Immature natural killer cell (primary cell): ENCODE measurements around the gene BBX. TPM values are rescaled to one million over a fixed set of nuclear protein-coding genes. Genes with fewer than 3 reads are reported as not detected.

Experiments used
- DNase-seq, 3 donors: peaks; one replicate each; pipeline ENCODE4 v3.0.0; 2022; ENCODE audit warnings: mixed read lengths in 1 of 3
- H3K27ac Mint-ChIP-seq, 6 donors: one replicate each; pipeline ENCODE4 v1.8.0; 2020; ENCODE audit warnings: mixed read lengths in 6 of 6, mild to moderate bottlenecking in 5 of 6, inconsistent platforms in 4 of 6, moderate library complexity in 3 of 6
- H3K27me3 Mint-ChIP-seq, 3 donors: one replicate each; pipeline ENCODE4 v1.8.0; 2020 to 2021; ENCODE audit warnings: low read depth in 3 of 3, mild to moderate bottlenecking in 3 of 3, mixed read lengths in 3 of 3, moderate library complexity in 3 of 3, inconsistent platforms in 1 of 3
- H3K36me3 Mint-ChIP-seq, 3 donors: one replicate each; pipeline ENCODE4 v1.8.0; 2020; ENCODE audit warnings: mixed read lengths in 3 of 3, inconsistent platforms in 2 of 3, mild to moderate bottlenecking in 2 of 3
- H3K4me1 Mint-ChIP-seq, 2 donors: one replicate each; pipeline ENCODE4 v1.8.0; 2020; ENCODE audit warnings: inconsistent platforms in 2 of 2, mild to moderate bottlenecking in 2 of 2, mixed read lengths in 2 of 2, moderate library complexity in 1 of 2
- H3K4me3 Mint-ChIP-seq, 5 donors: one replicate each; pipeline ENCODE4 v1.8.0; 2020; ENCODE audit warnings: mild to moderate bottlenecking in 5 of 5, mixed read lengths in 5 of 5, inconsistent platforms in 3 of 5, moderate library complexity in 3 of 5
- H3K9me3 Mint-ChIP-seq, 6 donors: one replicate each; pipeline ENCODE4 v1.8.0; 2020; ENCODE audit warnings: mild to moderate bottlenecking in 6 of 6, mixed read lengths in 6 of 6, inconsistent platforms in 4 of 6, moderate library complexity in 3 of 6
- polyA plus RNA-seq, 3 donors: library from polyadenylated mRNA; unstranded; fragments of 300-500 nt; fragmentation: Illumina TruSeq; gene quantifications; one replicate each; pipeline ENCODE4 v1.2.3, GENCODE V29; 2021

Gene BBX
- polyA plus RNA-seq, 3 donors from 2014 or later, result 54.5 to 104 (median 56.4) TPM

DNA sequence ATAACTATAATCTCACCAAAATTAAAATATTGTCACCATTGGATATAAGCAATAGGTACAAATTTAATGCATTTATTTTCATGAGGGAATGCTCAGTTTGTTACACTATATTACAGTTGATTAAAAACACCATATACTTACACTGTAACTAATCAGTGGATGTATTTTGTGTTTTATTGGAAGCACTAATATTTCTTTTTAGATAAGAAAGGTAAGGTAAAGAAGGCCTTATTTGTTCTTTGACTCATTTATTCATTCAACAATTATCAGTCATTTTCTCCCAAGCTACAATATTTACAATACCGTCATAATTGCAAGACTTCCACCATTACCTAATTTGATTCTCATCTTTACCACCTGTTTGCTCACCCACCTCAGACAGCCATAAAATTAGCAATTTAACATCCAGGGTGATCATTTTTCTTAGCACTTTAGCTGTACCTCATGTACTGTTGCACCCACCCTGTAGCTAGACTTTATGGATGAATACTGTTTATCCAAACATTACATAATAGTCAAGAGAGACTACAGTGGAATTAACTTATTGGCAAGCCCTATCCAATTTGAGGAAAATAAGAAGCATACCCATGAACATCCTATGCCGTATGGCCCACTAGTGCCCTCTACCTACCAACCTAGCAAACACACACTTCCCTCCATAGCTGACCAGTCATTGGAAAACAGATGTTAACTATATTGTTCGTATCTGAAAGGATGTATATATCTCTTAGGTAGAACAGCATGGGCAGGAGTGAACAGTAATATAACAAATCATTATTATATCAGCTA lies 229.6 kb downstream of the BBX start:
- DNase-seq, result no peak
- H3K4me3 Mint-ChIP-seq, result no peak overlapping the region
- no peaks in the 10 kb centered on the region for H3K27me3 Mint-ChIP-seq
- no peak overlapping the region for H3K27ac Mint-ChIP-seq
- no peaks in the 10 kb centered on the region for H3K4me1 Mint-ChIP-seq
- no peaks in the 10 kb centered on the region for H3K9me3 Mint-ChIP-seq
- peaks cover 0 to 22% (median 7%) of the 10 kb centered on the region in 3 donors for H3K36me3 Mint-ChIP-seq

DNA sequence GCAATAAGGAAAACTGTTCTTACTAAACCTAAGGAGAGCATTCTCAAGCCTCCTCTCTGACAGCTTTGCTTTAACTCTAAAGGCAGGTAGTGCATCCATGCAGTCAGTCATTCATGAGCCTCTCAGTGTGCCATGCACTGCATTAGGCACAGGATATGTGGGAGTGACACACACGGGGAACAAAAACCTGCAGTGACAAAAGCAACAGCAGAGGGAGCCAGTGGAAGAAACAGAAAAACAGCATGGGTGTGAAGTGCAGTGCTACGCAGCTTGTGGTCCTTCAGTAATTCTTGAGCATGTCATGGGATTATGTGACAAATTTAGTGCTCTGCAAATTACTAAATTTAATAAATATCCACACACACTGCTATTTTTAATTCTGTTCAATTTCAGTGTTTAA lies 230.7 kb downstream of the BBX start:
- H3K4me3 Mint-ChIP-seq, result no peak overlapping the region
- no peak for DNase-seq
- H3K27me3 Mint-ChIP-seq, result no peaks in the 10 kb centered on the region
- no peak overlapping the region for H3K27ac Mint-ChIP-seq
- H3K36me3 Mint-ChIP-seq, result peaks cover 0 to 26% (median 12%) of the 10 kb centered on the region in 3 donors
- no peaks in the 10 kb centered on the region for H3K9me3 Mint-ChIP-seq
- no peaks in the 10 kb centered on the region for H3K4me1 Mint-ChIP-seq

DNA sequence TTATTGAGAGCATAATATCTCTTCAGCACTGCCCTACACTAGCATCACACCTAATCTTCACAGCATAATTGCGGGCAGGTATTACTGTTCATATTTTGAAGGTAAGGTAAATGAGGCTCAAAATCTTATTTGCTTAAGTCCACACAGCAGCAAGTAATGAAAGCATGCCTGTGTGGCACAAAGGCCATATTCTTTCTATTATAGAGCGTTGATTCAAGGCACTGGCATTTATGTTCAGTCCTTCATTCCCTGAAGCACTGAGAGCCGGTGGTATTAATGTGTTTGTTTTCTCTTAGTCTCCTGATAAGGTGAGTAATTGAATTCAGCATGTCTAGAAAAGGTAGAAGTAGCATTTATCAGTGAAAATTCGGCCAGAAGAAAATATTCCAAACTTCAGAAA lies 231.2 kb downstream of the BBX start:
- H3K27me3 Mint-ChIP-seq, result no peaks in the 10 kb centered on the region
- H3K9me3 Mint-ChIP-seq, result no peaks in the 10 kb centered on the region
- peaks cover 0 to 26% (median 12%) of the 10 kb centered on the region in 3 donors for H3K36me3 Mint-ChIP-seq
- H3K4me3 Mint-ChIP-seq, result no peak overlapping the region
- H3K27ac Mint-ChIP-seq, result no peak overlapping the region
- no peaks in the 10 kb centered on the region for H3K4me1 Mint-ChIP-seq
- no peak for DNase-seq

DNA sequence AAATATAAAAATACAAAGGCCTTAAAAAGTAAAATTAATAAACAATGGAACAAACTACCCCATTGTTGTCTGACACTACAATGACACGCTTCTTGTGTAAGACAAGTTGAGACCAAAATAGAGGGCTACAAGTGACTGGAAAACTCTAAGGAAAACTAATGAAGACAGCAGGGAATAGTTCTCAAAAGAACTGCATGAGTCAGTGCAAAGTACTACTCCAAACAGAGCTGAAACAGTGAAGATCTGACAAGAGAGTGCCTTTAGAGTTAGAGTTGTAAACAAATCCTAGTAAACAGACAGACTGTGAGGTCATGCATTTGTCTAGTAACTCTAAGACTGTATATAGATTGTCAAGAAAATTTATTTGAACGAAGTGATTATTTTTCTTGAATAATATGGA lies 233.9 kb downstream of the BBX start:
- DNase-seq, result no peak
- no peaks in the 10 kb centered on the region for H3K4me1 Mint-ChIP-seq
- no peaks in the 10 kb centered on the region for H3K9me3 Mint-ChIP-seq
- H3K27ac Mint-ChIP-seq, result no peak overlapping the region
- H3K36me3 Mint-ChIP-seq, result peaks cover 4 to 16% (median 12%) of the 10 kb centered on the region in 3 donors
- H3K4me3 Mint-ChIP-seq, result no peak overlapping the region
- H3K27me3 Mint-ChIP-seq, result peaks cover 2% of the 10 kb centered on the region in 3 donors

DNA sequence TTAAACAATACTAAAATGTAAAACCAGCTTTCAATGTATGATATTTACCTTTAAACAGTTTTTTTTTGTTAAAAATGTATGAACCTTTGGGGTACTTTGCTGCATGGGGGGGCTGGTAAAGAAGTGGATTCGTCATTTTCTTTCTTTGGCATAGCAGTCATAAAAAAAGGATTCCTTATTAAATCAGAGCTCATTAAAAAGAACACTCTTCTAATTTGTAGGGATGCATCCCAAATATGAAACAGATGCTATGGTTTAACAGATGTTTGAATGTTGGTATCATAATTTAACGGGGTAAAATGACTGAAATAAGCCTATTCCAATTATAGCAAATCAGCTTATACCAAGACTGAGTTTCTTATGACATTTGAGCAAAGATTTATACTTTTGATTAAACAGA lies 234.4 kb downstream of the BBX start:
- Mint-ChIP-seq H3K36me3 (peaks cover 4 to 15% (median 12%) of the 10 kb centered on the region in 3 donors), H3K9me3 (no peaks in the 10 kb centered on the region), H3K4me1 (no peaks in the 10 kb centered on the region), H3K27ac (no peak overlapping the region), H3K27me3 (peaks cover 2% of the 10 kb centered on the region in 3 donors), H3K4me3 (no peak overlapping the region)
- no peak for DNase-seq

DNA sequence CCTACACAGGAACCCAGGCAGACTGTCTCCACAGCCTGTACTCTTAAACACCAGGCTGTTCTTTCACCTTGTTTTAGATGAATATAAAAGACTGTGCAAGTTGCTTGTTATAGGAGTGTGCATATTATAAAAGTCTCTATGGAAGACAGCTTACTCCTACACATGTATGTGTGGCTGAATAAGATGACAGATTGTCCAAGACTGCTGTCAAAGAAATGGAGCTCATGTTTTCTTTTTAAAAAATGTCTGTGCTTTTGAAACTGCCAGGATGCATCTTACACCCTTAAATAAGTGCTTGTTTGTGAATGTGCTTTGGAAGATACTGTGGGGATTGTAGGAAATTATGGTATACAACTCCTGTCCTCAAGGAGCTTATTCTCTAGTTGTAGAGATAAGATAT lies 237.4 kb downstream of the BBX start:
- Mint-ChIP-seq H3K27me3 (peaks cover 2% of the 10 kb centered on the region in 3 donors), H3K27ac (no peak overlapping the region), H3K9me3 (no peaks in the 10 kb centered on the region), H3K4me1 (no peaks in the 10 kb centered on the region), H3K36me3 (peaks cover 12 to 16% (median 16%) of the 10 kb centered on the region in 3 donors), H3K4me3 (no peak overlapping the region)
- DNase-seq, result no peak

DNA sequence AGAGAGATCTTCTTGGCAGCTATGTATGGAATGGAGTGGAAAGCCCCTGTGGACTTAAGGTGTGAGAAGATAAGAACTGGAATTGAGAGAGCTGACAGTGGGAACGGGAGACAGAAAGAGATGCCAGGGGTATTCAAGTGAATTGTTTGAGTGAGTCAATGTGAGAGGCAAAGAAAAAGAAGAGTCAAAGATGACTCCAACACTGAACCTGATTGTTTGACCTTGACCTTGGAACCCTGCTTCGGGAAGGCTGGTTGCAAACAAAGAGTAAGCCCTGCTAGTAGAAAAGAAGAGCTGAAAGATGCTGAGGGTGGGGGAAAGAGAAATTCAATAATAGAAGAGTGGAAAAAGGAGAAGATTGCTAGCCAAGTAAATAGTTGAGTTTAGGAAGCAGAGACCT lies 238.6 kb downstream of the BBX start:
- no peak overlapping the region for H3K4me3 Mint-ChIP-seq
- H3K27me3 Mint-ChIP-seq, result peaks cover 2% of the 10 kb centered on the region in 3 donors
- H3K36me3 Mint-ChIP-seq, result peaks cover 19 to 24% (median 20%) of the 10 kb centered on the region in 3 donors
- H3K27ac Mint-ChIP-seq, result no peak overlapping the region
- DNase-seq, result no peak
- no peaks in the 10 kb centered on the region for H3K4me1 Mint-ChIP-seq
- H3K9me3 Mint-ChIP-seq, result no peaks in the 10 kb centered on the region

DNA sequence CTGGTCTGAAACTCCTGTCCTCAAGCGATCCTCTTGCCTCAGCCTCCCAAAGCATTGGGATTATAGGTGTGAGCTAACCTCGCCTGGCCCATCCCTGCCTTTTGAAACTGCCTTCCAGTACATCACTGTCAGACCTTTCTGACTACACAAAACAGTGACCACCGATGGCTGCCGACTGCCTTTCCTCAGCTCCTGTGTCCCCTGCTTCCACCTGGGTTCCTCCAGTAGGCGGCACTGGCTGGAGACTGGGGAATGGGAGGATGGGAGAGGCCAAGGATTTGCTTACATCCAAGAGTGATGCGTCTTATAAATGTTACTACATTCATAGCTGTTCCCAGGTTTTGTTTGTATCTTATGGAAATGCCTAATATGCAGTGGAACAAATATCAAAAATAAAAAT lies 242.8 kb downstream of the BBX start:
- no peaks in the 10 kb centered on the region for H3K9me3 Mint-ChIP-seq
- no peak overlapping the region for H3K4me3 Mint-ChIP-seq
- H3K36me3 Mint-ChIP-seq, result peaks cover 11 to 25% (median 22%) of the 10 kb centered on the region in 3 donors
- H3K27me3 Mint-ChIP-seq, result peaks cover 2 to 3% (median 3%) of the 10 kb centered on the region in 3 donors
- no peaks in the 10 kb centered on the region for H3K4me1 Mint-ChIP-seq
- no peak for DNase-seq
- no peak overlapping the region for H3K27ac Mint-ChIP-seq

DNA sequence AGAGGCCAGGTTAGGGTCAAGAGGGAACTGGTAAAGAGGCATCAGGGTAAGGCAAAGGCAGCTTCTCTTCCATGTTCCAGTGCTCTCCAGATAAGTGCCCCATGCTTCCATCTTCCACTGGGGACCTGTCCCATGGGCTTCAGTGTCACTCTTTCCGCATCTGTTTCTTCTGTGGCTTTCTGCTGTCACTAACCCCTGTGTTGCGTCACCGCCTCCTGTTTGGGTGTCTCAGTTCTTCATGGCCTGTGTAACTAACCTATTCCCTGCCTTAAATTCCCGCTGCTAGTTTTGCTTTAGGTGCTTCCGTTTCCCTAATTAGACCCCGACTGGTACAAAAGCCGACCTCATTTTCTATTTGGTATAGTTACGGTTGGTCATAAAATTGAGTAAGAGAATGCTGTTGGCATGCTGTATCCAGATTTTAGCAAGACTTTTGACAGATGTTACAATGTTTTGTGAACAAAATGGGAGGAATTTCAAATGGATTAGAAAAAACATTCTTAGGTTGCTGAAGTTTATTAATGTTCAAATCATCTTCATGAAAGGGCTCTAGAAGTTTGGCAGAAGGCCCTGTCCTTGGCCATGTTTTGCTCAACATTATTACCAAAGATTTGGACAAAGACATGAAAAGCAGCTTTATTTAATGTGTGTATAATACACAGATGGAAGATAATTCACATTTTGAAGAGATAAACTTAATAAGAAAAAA lies 245.3 kb downstream of the BBX start:
- H3K4me1 Mint-ChIP-seq, result no peaks in the 10 kb centered on the region
- H3K27ac Mint-ChIP-seq, result no peak overlapping the region
- peaks cover 19 to 30% (median 27%) of the 10 kb centered on the region in 3 donors for H3K36me3 Mint-ChIP-seq
- no peak overlapping the region for H3K4me3 Mint-ChIP-seq
- no peaks in the 10 kb centered on the region for H3K9me3 Mint-ChIP-seq
- H3K27me3 Mint-ChIP-seq, result peaks cover 0 to 2% (median 1%) of the 10 kb centered on the region in 3 donors
- DNase-seq, result no peak

DNA sequence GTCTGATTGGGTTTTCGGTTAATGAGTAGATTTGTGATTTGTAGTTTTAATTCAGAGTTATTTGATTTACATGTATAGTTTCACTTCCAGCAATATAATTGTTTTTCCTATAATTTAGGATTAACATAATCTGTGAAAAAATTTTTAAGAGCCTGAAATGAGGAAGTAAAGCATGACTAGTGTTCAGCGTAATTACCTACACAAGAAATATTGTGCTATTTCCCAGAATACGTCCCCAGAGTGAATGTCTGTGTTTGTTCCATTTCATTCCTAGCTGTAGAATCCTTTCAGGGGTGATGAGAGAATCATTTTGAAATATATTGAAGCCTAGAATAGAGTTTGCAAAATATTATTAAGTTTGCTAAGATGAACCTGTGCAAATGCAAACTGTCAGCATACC lies 247.1 kb downstream of the BBX start:
- H3K4me3 Mint-ChIP-seq, result no peak overlapping the region
- H3K36me3 Mint-ChIP-seq, result peaks cover 23 to 40% (median 23%) of the 10 kb centered on the region in 3 donors
- H3K27me3 Mint-ChIP-seq, result peaks cover 0 to 2% (median 1%) of the 10 kb centered on the region in 3 donors
- H3K9me3 Mint-ChIP-seq, result no peaks in the 10 kb centered on the region
- no peak for DNase-seq
- H3K27ac Mint-ChIP-seq, result no peak overlapping the region
- no peaks in the 10 kb centered on the region for H3K4me1 Mint-ChIP-seq

DNA sequence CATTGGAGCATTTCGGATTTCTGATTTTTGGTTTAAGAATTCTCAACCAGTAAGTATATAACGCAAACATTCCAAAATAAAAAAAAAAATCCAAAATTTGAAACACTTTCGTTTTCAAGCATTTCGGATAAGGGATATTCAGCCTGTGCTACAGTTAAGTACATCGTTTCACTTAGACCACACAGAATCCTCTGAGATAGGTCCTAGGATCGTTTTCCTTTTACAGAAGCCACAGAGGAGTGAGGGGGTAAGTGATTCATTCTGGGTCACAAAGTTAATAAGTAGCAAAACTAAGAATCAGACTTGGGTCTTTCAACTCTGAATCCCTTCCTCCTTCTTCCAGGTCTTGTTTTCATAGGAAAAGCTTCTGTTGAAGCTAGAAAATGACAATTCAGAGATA lies 249.3 kb downstream of the BBX start:
- no peak for DNase-seq
- Mint-ChIP-seq H3K27me3 (peaks cover 0 to 2% (median 1%) of the 10 kb centered on the region in 3 donors), H3K27ac (no peak overlapping the region), H3K4me1 (no peaks in the 10 kb centered on the region), H3K36me3 (peaks cover 12 to 22% (median 13%) of the 10 kb centered on the region in 3 donors), H3K9me3 (no peaks in the 10 kb centered on the region), H3K4me3 (no peak overlapping the region)

DNA sequence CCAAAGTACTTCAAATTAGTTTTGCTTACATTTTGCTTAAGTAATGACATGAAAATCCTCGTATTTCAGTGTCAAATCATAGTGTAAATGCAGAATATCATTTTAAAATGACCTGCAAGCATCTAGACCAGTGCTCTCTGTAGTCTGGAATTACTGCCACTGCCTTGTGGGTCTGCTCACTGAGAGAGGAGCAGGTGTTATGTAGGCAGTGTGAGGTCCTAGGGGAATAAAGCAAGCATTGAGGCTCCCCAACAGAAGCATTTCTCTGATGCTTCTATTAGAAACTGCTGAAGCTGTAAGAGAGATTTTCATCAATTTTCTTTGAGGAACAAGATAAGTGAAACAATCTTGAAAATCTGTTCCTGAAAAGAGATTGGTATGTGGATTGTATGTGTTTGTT lies 253.2 kb downstream of the BBX start:
- H3K36me3 Mint-ChIP-seq, result peaks cover 31 to 42% (median 33%) of the 10 kb centered on the region in 3 donors
- H3K27ac Mint-ChIP-seq, result no peak overlapping the region
- no peak overlapping the region for H3K4me3 Mint-ChIP-seq
- no peaks in the 10 kb centered on the region for H3K9me3 Mint-ChIP-seq
- H3K27me3 Mint-ChIP-seq, result no peaks in the 10 kb centered on the region
- no peaks in the 10 kb centered on the region for H3K4me1 Mint-ChIP-seq
- DNase-seq, result no peak

DNA sequence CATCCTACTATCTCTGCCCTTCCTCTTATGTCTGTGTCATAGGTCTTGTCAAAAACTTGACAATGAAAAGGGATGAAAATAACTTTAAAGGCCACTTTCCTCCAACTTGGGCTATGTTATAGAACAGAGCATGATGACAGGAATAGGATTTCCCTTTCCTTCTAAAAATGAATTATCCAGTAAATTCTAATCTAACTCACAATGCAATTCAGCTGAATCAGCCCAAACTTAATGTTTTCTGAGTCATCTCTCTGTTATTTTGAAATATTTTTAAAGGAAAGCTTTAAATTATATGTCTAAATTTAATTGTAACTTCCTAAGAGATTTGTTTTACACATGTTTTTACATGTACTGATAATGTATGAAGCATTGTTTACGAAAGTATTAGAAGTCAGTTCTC lies 258.5 kb downstream of the BBX start:
- H3K27ac Mint-ChIP-seq, result no peak overlapping the region
- peaks cover 32 to 63% (median 50%) of the 10 kb centered on the region in 3 donors for H3K36me3 Mint-ChIP-seq
- no peaks in the 10 kb centered on the region for H3K9me3 Mint-ChIP-seq

DNA sequence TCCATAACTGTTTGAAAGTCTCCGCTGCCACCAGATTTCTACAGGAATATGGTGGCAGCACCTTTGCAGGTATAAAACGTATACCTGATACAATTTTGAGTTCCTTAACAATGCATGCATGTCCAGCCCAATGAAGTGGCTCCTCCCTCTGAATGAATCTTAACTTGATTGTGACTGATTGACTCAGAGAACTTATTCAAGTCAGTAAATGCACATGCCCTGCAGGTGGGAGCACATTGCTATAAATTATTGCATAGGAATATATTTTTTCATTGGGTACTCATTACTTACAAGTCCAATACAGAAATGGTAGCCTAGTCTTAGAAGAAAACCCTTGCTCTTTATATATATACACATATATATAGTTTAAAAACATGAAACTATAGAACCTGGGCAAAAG lies 259.3 kb downstream of the BBX start:
- Mint-ChIP-seq H3K4me1 (no peaks in the 10 kb centered on the region), H3K27me3 (no peaks in the 10 kb centered on the region), H3K9me3 (no peaks in the 10 kb centered on the region), H3K27ac (no peak overlapping the region), H3K4me3 (no peak overlapping the region), H3K36me3 (peaks cover 32 to 66% (median 52%) of the 10 kb centered on the region in 3 donors)
- DNase-seq, result no peak

More for the DNA sequence above, 258.5 kb downstream of the BBX start:
- Mint-ChIP-seq H3K4me1 (no peaks in the 10 kb centered on the region), H3K4me3 (no peak overlapping the region), H3K27me3 (no peaks in the 10 kb centered on the region)
- DNase-seq, result no peak
